HG03558 (cell line): ENCODE data around the gene GNPDA2.

Source experiments
- ATAC-seq: cut with Tn5 transposase; IDR thresholded peaks from one replicate; pipeline ENCODE4 v1.9.1; 2021; ENCODE audit warnings: moderate number of reproducible peaks; ENCODE audit not compliant: unreplicated experiment; ENCODE audit errors: extremely low read depth

The GNPDA2 gene

DNA sequence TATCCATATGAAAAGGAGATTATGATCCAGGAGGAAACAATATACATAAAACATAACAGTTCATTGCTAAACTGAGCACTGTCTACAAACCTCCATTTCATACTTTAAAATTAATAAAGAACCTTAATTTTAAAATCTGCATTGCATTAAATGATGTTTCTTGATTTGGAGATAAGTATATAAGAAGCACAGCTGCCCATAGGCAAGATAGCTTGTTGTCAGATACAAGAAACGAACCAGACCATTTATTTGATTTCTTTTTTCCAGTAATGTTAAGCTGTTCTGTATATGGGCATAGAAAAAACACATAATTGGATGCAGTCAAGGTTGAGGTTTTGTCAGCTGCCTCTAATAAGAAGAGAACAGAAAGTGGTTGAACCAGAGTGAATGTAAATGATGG lies 41.7 kb downstream of the GNPDA2 start:
- ATAC-seq, result no peak

DNA sequence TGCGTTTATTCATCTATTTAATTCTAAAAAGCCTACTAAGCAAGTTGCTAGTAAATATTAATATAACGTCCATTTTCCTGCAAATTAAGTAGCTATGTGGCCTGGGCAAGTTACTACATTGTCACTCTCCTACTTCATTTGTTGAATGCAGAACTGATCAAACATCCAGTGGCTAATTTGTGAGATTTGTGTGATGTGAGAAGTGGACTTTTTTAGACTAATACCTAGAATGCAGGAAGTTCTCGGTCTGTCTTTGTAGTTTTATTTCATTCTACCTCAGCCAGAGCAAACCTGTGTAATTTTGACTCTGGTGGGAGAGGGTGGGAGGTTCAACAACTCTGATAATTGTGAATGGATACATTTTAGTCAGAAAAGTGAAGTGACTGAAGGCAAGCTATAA lies 47.3 kb downstream of the GNPDA2 start:
- ATAC-seq, result no peak

DNA sequence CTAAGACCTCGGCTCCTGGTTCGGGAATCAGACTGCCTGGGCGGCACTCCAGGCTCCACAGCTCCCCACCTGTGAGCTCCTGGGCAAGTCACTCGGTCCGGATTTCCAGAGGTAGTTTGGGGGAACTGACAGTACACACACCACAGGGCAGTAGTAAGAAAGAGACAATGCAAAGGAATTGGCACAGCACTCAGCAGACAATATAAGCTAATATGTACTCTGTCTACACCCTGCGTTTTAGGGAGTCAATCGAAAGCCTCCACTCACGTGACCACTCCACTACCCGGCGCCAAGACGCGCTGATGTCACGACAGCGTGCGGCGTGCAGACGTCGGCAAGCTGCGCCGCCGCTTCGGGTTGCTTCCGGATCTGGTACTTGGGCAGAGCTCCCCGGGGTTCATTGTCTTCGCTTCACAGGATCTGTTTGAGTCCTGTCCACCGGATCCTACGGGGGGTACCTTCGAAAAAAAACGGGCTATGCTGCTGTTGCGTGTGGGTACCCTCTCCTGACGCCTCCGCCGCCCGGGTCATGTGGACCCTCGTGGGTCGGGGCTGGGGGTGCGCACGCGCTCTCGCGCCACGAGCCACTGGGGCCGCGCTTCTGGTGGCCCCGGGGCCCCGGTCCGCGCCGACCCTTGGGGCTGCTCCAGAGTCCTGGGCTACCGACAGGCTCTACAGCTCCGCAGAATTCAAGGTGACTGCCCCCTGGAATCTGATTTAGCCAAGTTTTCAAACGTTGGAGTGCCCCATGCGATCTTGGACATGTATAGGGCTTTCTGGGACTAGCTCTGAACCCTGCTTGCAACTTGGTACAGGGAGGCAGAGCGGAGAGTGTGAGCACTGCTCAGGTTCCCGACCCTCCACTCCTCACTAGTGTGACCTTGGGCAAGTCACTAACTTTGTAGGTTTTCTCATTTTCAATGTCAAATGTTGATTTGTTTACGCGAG lies 48.0 kb downstream of the GNPDA2 start, which contains the start of gene GUF1:
Gene GUF1, plus strand, starts transcription at position 327 of the 948 bp plus-strand sequence. Its CDS starts 203 bp downstream, at position 530.
- ATAC-seq, result peak; percentile 96

DNA sequence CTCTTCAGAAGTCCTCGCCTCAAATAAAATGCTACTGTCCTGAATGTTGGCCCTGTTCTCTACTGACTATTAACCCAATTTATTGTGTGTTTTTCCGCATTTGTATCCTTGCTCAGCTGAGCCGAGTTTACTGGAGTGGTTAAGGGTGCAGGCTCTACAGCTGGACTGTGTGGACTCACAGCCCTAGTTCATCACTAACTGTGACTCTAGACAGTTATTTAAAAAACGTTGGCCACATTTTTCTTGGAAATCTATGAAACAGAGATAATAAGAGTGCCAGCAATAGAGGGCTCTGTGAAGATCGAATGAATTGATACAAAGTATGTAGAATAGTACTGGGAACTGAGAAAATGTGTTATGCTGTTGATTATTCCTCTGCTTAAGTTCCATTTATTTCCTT lies 51.0 kb downstream of the GNPDA2 start:
- no peak for ATAC-seq

DNA sequence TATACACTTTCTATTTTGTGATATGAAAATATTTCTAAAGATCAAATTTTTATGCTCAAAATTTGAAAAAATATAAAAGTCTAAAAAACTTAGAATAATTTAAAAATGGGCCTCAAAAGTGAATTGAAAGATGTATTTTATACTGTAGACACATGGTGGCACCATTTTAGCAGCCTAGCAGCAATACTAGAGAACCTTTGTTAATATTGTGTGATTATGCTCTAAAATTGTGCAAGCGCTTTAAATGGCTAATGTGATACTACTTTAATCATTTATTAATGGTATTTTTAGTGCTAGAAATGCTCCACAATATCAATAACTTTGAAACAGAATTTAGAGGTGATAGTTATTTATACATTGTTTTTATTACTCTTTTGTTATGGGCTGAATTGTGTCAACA lies 51.9 kb downstream of the GNPDA2 start:
- no peak for ATAC-seq

DNA sequence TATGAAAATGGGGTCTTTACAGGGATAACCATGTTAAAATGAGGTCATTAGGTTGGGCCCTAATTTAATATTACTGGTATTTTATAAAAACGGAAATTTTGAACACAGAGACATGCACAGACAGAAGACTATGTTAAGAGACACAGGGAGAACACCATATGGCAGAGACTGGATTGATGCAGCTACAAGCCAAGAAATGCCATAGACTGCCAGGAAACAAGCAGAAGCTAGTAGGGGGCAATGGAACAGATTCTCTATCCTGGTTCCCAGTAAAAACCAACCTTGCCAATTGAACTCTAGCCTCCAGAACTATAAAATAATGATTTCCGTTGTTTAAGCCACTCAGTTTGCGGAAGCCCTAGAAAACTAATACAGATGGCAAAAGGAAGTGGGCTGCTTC lies 54.7 kb downstream of the GNPDA2 start:
- ATAC-seq, result no peak

DNA sequence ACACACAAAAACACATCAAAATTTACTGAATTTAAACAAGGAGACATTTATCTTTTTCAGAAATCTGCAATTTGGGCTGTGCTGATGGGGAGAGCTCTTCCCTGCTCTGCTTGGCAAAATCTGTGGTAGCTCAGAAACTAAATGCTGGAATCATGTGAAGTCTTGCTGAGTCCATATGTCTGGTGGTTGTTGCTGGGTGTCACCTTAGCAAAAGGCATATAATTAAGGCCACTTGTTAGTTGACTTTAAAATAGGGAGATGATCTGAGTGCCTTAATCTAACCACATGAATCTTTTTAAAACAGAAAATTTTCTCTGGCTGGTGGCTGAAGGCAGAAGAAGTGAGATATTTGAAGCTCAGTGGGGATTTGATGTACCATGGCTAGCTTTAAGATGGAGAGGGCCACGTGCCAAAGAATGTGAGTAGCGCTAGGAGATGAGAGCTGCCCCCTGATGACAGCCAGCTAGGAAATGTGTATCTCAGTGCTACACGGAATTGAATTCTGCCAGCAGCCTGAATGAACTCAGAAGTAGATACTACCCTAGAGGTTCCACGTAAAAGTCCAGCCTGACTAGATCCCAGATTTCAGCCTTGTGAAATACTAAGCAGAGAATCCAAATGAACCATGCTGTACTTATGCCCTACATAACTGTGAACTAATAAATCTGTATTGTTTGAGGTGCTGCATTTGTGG lies 55.7 kb downstream of the GNPDA2 start:
- no peak for ATAC-seq

DNA sequence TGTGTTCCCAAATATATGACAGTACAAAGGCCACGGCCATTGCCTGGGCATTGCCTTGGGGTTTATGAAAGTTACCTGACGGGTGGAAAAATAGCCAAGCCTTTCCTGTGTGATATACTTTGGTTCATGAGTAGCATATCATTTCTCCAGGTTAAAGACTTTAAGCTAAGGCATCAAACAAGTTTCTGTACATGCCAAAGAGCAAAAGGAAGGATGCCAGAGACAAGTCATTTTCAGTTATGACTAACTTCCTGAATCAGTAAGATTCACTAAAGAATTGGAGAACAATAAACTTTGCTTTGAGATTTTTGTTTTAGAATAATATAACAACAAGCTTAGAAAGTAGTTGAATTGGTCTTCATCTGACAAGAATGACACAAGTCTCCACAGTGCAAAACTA lies 57.8 kb downstream of the GNPDA2 start:
- no peak for ATAC-seq

DNA sequence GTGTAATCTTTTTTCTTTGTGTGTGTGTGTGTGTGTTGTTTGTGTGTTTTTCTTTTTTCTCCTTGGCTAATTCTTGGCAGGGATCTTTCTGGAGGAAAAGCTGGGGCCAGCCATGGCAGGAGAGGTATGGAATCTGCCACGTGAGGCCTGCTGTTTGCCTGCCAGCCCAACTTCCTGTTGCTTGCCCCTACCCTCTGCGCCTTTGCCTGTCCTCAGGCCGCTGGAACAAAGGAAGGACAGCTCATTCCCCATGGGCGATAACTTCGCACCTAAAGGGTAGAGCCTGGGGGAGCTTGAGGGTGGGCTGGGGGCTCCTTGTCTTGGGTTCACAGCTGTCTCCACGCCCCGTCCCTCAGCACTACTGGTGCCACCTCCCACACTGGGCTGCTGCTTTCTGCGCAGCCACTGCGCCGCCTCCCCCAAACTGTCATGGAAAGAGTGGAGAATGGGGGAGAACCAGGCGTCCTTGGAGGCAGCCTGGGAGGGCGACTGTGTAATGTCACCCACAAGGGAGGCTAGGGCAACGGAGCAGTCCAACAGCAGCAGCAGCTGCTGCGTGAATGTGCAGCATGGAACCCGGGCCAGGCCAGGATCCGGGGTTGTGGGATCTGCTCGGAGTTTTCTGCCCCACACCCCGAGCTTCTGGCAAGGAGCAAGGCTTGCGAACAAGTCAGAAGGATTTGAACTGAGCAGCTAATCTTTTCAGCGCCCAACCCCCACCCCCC lies 62.7 kb downstream of the GNPDA2 start:
- no peak for ATAC-seq

DNA sequence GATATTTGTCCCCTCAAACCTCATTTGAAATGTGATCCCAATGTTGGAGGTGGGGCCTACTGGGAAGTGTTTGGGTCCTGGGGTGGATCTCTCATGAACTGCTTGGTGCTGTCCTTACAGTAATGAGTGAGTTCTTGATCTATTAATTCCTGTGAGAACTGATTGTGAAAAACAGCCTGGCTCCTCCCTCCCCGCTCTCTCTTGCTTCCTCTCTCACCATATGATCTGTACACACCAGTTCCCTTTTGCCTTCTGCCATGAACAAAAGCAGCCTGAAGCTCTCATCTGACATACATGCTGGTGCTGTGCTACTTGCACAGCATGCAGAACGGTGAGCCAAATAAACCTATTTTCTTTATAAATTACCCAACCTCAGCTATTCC lies 63.7 kb downstream of the GNPDA2 start:
- ATAC-seq, result no peak

DNA sequence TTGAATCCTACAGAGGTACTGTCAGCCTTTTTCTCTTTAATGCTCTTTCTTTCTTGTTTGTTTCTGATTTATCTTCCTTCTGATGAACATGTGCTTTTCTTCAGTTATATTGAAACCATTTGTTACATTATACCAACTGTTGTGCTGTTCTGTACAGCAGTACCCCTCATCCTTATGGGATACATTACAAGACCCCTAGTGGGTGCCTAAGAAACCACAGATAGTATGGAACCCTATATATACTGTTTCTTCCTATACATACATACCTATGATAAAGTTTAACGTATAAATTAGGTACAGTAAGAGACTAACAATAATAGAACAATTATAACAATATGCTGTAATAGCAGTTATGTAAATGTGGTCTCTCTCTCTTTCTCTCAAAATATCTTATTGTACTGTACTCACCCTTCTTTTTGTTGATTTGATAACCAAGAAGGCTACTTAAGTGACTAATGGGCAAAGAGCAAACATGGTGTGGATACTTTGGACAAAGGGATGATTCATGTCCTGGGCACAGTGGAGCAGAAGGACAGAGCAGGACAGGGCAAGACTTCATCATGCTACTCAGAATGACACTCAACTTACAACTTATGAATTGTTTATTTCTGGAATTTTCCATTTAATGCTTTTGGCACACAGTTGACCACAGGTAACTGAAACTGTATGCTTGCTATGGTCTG lies 64.3 kb downstream of the GNPDA2 start:
- ATAC-seq, result no peak

DNA sequence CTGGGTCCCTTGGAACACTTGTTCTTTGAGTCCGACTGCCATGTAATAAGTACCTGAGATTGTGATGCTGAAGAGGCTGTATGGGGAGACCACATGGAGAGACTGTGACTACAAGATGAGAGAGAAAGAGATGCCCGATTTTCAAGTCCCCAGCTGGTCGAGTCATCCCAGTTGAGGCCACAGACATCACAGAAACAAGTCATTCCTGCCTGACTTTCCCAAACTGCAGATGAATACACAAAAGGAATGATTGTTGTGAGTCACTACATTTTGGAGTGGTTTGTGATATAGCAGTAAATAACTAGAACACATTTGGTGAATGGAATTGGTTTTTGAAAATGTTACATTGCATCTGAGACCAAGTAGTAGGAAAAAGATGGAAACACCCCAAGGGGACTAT lies 66.0 kb downstream of the GNPDA2 start:
- no peak for ATAC-seq

DNA sequence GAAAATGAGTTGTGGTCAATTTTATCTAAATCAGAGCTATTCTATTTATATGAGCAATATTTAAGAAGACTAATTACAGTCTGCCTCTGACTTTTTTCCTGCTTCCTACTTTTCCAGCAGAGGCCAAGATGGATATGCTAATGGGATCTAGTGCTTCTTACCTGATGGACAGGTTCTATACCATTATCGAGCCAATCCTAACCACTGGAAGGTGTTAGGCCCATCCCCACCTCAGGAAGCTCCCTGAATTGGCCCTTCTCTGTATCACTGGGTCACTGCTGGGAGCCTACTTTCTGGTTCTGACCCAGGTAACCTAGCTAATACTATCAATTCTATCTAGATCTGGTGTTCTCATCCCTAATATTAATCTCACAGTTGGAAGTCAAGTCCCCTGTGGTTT lies 74.4 kb downstream of the GNPDA2 start:
- ATAC-seq, result no peak
